Calu3 (cell line): ENCODE measurements around the gene TMEM143. TPM values are rescaled to one million over a fixed set of nuclear protein-coding genes. Genes with fewer than 3 reads are reported as not detected.

Experiments used
- BruUV-seq: library from RNA; stranded (reverse); fragments of 400-500 nt; replicated peaks from 2 replicates; lab custom pipeline; 2021; lab: Mats Ljungman, UMichigan
- CTCF ChIA-PET: fragments of 300-600 bp; sonication (Branson Sonifier 250); formaldehyde crosslinking; loops from one replicate; lab custom pipeline; 2022; ENCODE audit warnings: antibody characterized with exemption; lab: Charles Lee
- DNase-seq: peaks from one replicate; pipeline ENCODE4 v3.0.0; 2022
- H3K27ac Mint-ChIP-seq: one replicate; pipeline ENCODE4 v1.8.0; 2022; ENCODE audit warnings: mixed read lengths; ENCODE audit not compliant: unreplicated experiment
- H3K27me3 Mint-ChIP-seq: one replicate; pipeline ENCODE4 v1.8.0; 2022; ENCODE audit warnings: mixed read lengths; ENCODE audit not compliant: unreplicated experiment
- H3K36me3 Mint-ChIP-seq: one replicate; pipeline ENCODE4 v1.8.0; 2022; ENCODE audit warnings: mild to moderate bottlenecking, moderate library complexity, mixed read lengths; ENCODE audit not compliant: insufficient read depth, unreplicated experiment
- H3K4me1 Mint-ChIP-seq: one replicate; pipeline ENCODE4 v1.8.0; 2022; ENCODE audit warnings: mild to moderate bottlenecking, low read depth, mixed read lengths; ENCODE audit not compliant: unreplicated experiment
- H3K4me3 Mint-ChIP-seq: one replicate; pipeline ENCODE4 v1.8.0; 2022; ENCODE audit warnings: mild to moderate bottlenecking, low read depth, moderate library complexity, mixed read lengths; ENCODE audit not compliant: unreplicated experiment
- H3K9me3 Mint-ChIP-seq: one replicate; pipeline ENCODE4 v1.8.0; 2022; ENCODE audit warnings: low read depth, mixed read lengths; ENCODE audit not compliant: unreplicated experiment
- CTCF ChIP-seq: fragments of 200-600 bp; IDR thresholded peaks from one replicate; pipeline ENCODE4 v1.8.0; 2022; ENCODE audit warnings: antibody characterized with exemption; ENCODE audit not compliant: unreplicated experiment
- intact Hi-C: fragments of 100-400 bp; cut with micrococcal nuclease; formaldehyde crosslinking; loops from one replicate; pipeline ENCODE4 v1.10.0; 2022; ENCODE audit not compliant: unreplicated experiment
- total RNA-seq: library from RNA; stranded (reverse); gene quantifications from 2 replicates; pipeline ENCODE4 v1.2.3, GENCODE V29; 2022

The TMEM143 gene
- total RNA-seq, 1 experiment from 2014 or later: 10.4 TPM

- H3K27ac Mint-ChIP-seq: no peak overlapping the region
- BruUV-seq: no TSS peak
- H3K4me1 Mint-ChIP-seq: no peaks in the 10 kb centered on the region
- DNase-seq: no peak
- H3K36me3 Mint-ChIP-seq: peaks cover 4% of the 10 kb centered on the region
- intact Hi-C loops: no loop called here
- no peaks in the 10 kb centered on the region for H3K27me3 Mint-ChIP-seq
- TF ChIP-seq CTCF: no peak
- CTCF ChIA-PET: no interaction called here
- no peaks in the 10 kb centered on the region for H3K9me3 Mint-ChIP-seq
- no peak overlapping the region for H3K4me3 Mint-ChIP-seq
Measured at GRCh38 chr19:48346191-48346590, 17.5 kb downstream of the TMEM143 start.

GRCh38 chr19:48344892-48345291 lies 18.8 kb downstream of the TMEM143 start:
- intact Hi-C loops: no loop called here
- no peaks in the 10 kb centered on the region for H3K27me3 Mint-ChIP-seq
- H3K27ac Mint-ChIP-seq: no peak overlapping the region
- no peaks in the 10 kb centered on the region for H3K4me1 Mint-ChIP-seq
- no peak for DNase-seq
- CTCF ChIA-PET: interaction anchor here (1.2 kb wide), 1 partner anchor 12 kb away, joined by 3 read pairs; no protein-coding TSS in a partner anchor
- H3K9me3 Mint-ChIP-seq: no peaks in the 10 kb centered on the region
- peaks cover 4% of the 10 kb centered on the region for H3K36me3 Mint-ChIP-seq
- H3K4me3 Mint-ChIP-seq: no peak overlapping the region
- TF ChIP-seq CTCF: no peak
- no TSS peak for BruUV-seq

- no TSS peak for BruUV-seq
- Mint-ChIP-seq H3K27ac (no peak overlapping the region), H3K4me3 (no peak overlapping the region), H3K9me3 (no peaks in the 10 kb centered on the region), H3K4me1 (no peaks in the 10 kb centered on the region), H3K27me3 (no peaks in the 10 kb centered on the region), H3K36me3 (peaks cover 4% of the 10 kb centered on the region)
- TF ChIP-seq CTCF: no peak
- CTCF ChIA-PET: no interaction called here
- DNase-seq: no peak
- intact Hi-C loops: no loop called here
Measured at GRCh38 chr19:48342841-48343540, 20.7 kb downstream of the TMEM143 start.

GRCh38 chr19:48342414-48342738 lies 21.4 kb downstream of the TMEM143 start:
- no peak for TF ChIP-seq CTCF
- H3K4me1 Mint-ChIP-seq: no peaks in the 10 kb centered on the region
- no peak for DNase-seq
- no TSS peak for BruUV-seq
- H3K27ac Mint-ChIP-seq: no peak overlapping the region
- no peaks in the 10 kb centered on the region for H3K9me3 Mint-ChIP-seq
- CTCF ChIA-PET: no interaction called here
- H3K36me3 Mint-ChIP-seq: peaks cover 4% of the 10 kb centered on the region
- H3K27me3 Mint-ChIP-seq: no peaks in the 10 kb centered on the region
- intact Hi-C loops: no loop called here
- H3K4me3 Mint-ChIP-seq: no peak overlapping the region
